HCEC 1CT (cell line): ENCODE data around the gene LIN52.
A peak's percentile ranks its signal among the peaks of the same experiment; 100 is the strongest.

Experiments used
- DNase-seq: peaks from one replicate; pipeline ENCODE4 v3.0.0-alpha.2; 2017

The LIN52 gene

GRCh38 chr14:74084277-74085046 is at the start of gene LIN52, which contains the start of gene ALDH6A1:
LIN52 (plus strand) TSS chr14:74084956; CDS start chr14:74084975, 19 bp downstream.
ALDH6A1 (minus strand) TSS chr14:74084453; CDS start chr14:74084394, 59 bp downstream.
- peak; percentile 100 for DNase-seq

GRCh38 chr14:74035556-74035955 is 49.2 kb upstream of the LIN52 start:
- peak; percentile 78 for DNase-seq

- DNase-seq, result peak; percentile 47
Observed at GRCh38 chr14:74038020-74038859, 46.5 kb upstream of the LIN52 start.

GRCh38 chr14:74042296-74042695 is 42.5 kb upstream of the LIN52 start:
- DNase-seq, result no peak

- DNase-seq, result no peak
Observed at GRCh38 chr14:74045522-74045921, 39.2 kb upstream of the LIN52 start.

GRCh38 chr14:74048281-74048680 is 36.5 kb upstream of the LIN52 start:
- peak; percentile 19 for DNase-seq

- no peak for DNase-seq
Observed at GRCh38 chr14:74049876-74050495, 34.8 kb upstream of the LIN52 start.

GRCh38 chr14:74062809-74063150 is 22.0 kb upstream of the LIN52 start:
- no peak for DNase-seq

- DNase-seq, result peak; percentile 45
Observed at GRCh38 chr14:74064426-74064825, 20.3 kb upstream of the LIN52 start.

- DNase-seq, result peak; percentile 65
Observed at GRCh38 chr14:74064883-74065282, 19.9 kb upstream of the LIN52 start.

- peak; percentile 81 for DNase-seq
Observed at GRCh38 chr14:74065746-74066575, 18.8 kb upstream of the LIN52 start.

- no peak for DNase-seq
Observed at GRCh38 chr14:74077401-74077800, 7.4 kb upstream of the LIN52 start.

- DNase-seq, result no peak
Observed at GRCh38 chr14:74080820-74081460, 3.8 kb upstream of the LIN52 start.

- DNase-seq, result no peak
Observed at GRCh38 chr14:74081491-74081890, 3.3 kb upstream of the LIN52 start.

- DNase-seq, result no peak
Observed at GRCh38 chr14:74083161-74083560, 1.6 kb upstream of the LIN52 start.

- DNase-seq, result no peak
Observed at GRCh38 chr14:74083784-74084276, 926 bp upstream of the LIN52 start.

GRCh38 chr14:74085047-74085637 is 386 bp downstream of the LIN52 start:
- DNase-seq, result peak; percentile 35

GRCh38 chr14:74085828-74086227 is 1.1 kb downstream of the LIN52 start:
- no peak for DNase-seq

- no peak for DNase-seq
Observed at GRCh38 chr14:74089251-74090020, 4.7 kb downstream of the LIN52 start.

GRCh38 chr14:74105381-74105780 is 20.6 kb downstream of the LIN52 start:
- no peak for DNase-seq

- no peak for DNase-seq
Observed at GRCh38 chr14:74109369-74109768, 24.6 kb downstream of the LIN52 start.
